GM15510 (cell line): ENCODE results near the gene NFASC.

Source experiments
- POLR2A ChIP-seq: IDR thresholded peaks from 3 replicates; pipeline ENCODE4 v1.6.1; 2011; ENCODE audit warnings: borderline replicate concordance; ENCODE audit not compliant: insufficient read length; ENCODE audit errors: extremely low read depth

NFASC gene

DNA sequence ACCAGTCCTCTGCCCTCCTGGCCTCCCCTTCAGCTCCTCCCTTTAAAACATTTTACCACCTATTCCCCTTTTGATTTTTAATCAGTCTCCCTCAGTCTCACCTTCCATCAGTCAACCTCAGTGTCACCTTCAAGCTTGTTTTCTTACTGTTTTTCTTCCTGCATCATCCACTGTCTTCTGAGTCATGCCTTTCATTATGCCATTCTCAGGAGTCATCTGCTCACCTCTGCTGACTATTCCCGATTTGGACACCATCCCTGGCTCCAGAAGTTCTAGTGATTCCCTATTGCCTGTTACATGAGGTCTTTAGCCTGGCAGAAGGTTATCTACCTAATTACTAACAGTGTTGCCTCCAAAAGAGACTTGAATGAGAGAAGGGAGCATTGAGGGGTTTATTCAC, 23.9 kb downstream of the NFASC start:
- no peak for TF ChIP-seq POLR2A

DNA sequence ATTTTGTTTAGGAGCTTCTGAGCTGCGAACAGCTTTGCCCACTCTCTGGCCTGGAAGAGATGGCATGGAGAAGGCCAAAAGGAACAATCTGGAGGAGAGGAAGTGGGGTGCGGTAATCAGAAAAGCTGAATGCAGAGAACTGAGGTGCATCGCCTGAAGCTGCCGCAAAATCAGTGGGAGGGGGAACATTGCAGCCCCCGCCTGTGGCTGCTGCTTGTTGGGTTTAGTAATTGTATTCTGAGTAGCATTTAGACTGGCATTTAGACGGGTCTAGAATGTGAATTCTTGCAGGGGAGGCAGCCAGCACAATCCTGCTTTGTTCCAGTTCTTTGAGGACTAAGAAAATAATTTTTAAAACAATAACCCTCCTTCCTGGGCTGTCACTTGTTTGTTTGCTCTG, 25.4 kb downstream of the NFASC start:
- no peak for TF ChIP-seq POLR2A

DNA sequence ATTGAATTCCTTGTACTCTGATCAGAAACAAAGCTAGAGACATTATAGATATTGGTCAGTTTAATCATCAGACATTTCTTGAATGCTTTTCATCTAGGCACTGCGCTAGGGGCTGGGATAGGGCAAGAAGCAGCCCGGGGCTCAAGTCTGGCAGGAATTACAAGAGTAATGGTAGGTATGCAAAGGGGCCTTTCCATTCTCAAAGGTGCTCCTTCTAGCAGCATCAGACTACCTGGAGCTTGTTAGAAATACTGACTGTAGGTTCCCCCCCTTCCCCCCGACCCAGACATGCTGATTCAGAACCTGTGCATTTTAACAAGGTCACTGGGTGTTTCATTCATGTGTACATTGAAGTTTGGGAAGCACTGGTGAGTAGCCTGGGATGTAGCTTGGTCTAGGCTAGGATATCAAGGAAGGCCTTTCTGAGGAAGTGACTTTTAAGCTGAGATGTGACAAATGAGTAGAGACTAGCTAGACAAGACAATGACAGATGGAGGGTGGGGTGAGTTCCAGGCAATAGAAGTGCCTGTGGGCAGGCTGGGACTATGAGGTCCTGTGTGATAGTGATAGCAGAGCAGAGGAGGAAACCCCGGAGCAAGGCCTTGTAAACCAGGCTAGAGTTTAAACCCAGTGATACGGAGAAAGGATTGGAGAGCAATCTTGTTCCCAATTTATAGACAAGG, 26.3 kb downstream of the NFASC start:
- no peak for TF ChIP-seq POLR2A

DNA sequence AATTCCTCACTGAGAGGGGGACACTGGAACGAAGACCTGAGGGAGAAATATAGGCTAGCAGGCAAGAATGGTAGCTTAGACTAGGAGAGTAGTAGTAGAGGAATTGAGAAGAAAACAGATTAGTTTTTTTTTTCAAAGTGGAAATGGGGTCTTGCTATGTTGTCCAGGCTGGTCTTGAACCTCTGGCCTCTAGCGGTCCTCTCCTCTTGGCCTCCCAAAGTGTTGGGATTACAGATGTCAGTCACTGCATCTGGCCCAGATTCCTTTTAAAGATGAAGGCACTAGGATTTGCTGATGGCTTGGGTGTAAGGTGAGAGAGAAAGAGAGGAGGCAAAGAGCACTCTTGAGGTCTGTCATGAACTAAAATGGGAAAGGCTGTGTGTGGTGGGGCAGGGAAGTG, 30.1 kb downstream of the NFASC start:
- no peak for TF ChIP-seq POLR2A

DNA sequence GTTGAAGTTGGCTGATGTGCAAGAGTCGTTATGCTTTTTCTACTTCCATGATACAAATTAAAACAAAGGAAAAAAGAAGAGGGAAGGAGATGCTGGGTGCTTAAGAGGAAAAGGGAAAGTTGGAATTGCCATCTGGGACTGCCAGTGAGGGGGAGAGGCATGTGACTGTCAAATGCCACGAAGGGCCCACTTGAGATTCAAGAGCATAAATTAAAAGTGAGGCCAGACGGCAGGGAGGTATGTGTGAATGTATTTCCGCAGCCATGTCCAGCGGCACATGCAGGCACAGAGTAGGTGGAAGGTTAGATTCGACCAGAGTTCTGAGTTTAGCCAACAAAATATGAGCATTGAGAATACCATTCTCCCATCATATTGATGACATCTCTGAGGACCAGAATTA, 32.0 kb downstream of the NFASC start:
- TF ChIP-seq POLR2A: no peak

DNA sequence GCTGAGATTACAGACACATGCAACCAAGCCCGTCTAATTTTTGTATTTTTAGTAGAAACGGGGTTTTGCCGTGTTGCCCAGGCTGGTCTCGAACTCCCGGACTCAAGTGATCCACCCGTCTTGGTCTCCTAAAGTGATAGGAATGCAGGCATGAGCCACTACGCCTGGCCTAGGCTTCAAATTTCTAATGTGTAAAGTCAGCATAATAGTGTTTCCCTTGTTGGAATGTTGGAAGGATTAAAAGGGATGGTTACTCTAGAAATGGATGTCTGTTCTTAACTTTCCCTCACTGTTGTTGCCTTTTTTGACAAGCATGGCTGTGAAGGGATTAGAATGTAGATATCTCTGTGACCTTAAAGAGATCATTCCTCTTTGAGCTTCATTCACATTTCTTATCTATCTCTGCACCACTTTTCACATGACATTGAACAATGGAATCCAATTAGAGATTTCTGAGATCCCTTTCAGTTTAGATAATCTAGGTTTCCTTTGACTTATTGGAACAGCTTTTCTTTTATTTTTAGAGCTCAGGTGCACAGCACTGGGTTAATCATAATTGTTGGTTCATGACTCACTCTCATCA, 33.7 kb downstream of the NFASC start:
- TF ChIP-seq POLR2A: no peak

DNA sequence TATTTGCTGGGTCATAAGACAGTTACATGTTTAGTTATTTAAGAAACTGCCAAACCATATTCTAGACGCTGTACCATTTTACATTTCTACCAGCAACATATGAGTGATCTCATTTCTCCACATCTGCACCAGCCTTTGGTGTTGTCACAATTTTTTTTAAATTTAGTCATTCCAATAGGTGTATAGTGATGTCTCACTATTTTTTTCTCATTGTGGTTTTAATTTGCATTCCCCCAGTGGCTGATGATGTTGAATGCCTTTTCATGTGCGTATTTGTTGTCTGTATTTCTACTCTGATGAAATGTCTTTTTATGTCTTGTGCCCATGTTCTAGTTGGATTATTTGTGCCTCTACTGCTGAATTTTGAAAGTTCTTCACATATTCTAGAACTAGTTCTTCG, 38.4 kb downstream of the NFASC start:
- TF ChIP-seq POLR2A: no peak

DNA sequence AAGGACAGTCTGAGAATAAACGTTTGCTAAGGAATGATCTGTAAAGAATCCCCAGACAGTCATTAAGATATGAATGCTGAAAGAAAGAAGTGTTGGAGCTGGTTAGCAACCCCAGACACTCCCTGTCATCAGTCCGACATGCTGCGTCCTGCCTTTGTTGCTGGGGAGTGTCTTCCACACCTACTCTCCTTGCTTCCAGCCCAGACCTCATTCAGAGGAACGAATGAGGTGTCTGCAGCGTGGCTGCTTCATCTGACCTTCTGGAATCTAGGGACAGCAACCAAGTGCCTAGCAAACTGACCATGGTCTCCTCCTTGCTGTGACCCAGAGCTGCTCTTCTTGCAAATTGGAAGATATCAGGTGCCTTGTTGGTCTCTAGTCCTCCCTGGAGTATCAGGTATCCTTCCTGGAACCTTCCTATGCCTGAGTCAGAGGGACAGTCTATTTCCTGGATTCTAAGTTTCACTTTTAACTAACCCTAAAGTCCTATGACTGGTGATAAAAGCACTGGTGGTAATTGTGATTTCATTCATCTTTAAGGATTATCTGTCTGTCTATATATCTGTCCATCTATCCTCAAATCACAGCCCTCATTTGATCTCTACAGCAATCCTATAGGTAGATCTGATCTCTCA, 45.3 kb downstream of the NFASC start:
- TF ChIP-seq POLR2A: no peak

DNA sequence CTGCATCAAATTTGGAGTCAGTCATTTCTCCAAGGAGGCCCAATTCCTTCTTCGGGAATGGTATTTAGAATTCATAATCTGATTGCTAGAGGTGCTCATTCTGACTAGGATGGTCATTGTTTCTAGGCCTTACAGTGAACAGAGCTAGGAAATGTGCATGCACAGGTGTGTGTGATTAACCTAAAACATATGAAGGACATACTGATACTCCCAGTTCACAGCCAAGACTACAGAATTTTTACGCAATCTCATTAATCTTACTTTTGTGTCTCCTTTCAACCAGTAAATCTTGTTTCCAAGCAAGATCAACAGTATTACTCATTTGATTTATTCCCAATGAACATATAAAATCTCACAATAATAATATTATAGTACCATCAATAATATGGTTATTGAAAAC, 47.1 kb downstream of the NFASC start:
- TF ChIP-seq POLR2A: no peak

DNA sequence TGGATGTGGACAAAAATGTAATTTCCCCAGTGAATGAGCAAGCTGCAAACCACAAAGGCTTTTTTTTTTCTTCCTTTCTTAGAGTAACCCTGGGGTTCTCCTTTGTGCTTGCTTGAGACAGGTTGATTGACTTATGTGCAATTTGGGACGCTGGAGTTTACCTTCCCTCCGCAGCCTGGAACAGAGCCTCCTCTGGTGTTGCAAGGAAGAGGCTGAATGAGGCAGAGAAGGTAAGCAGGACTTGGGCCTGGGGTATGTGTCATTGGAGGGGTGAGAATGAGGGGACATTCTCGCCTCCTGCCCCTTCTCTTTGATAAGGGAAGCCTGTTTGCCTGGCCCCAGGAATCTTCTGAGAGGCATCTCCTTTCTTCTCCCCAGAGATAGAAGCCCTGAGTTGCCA, 49.8 kb downstream of the NFASC start:
- no peak for TF ChIP-seq POLR2A

DNA sequence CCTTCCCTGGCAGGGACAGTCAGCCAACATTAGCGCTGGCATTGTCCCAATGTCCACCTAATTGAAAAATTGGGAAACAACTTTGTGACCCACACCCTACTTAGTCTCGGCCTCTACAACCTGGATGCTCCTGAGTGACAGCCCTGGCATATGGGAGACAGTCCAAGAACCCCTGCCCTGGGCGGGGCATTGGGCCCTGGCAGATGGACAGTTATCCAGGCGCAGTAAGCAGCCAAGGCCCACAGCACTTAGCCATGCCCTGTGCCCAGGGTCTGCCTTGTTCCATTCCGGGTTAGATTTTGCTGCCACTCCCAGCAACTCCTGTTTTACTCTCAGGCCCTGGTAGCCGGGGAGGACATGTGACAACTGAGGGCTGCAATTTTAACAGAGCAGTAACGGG, 50.3 kb downstream of the NFASC start:
- no peak for TF ChIP-seq POLR2A

DNA sequence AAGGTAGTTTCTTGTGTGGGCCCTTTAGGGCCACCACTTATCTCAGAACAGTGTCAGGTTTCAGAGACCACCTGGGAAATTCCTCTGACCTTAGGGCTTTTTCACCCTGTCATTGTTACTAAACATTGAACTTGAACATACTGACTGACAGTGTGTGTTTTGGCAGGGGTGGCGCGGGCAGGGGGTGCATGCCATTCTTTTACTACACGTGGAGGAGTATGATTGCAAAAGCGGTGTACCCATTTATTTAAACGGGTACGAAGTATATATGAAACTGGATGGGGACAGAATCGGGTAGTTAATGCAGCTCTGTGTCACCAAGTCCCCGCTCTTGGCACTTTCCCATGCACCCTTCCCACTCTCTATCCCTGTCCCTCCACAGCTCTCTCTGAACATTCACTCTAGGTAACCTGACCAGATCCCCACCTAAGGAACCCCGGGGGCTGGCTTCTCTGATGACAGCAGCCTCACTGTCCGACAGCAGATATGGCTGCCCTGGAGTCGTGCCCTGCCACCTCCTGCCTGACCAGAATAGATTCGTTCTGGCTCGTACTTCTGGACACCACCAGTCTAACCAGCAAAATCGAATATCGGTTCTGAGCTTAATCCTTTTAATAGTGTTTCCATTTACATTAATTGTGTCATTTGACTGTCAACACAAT, 51.3 kb downstream of the NFASC start:
- TF ChIP-seq POLR2A: no peak

DNA sequence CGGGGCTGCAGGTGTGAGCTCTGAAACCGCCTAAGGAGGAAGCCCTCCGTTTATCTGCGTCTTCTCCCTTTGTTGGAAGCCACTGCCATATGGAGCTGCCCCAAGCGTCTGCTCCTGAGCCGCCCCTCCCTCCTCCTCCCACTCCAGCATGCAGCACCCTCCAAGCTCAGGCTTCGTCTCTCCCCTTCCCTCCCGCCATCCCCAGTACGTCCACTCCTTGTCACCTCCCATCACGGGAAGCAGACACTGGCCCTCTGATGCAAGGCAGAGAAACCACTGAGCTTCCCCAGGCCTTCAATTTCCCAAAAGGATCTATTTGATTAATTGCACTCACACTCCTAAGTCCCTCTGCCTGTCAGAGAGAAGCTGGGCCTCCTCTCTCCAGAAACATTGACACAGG, 52.5 kb downstream of the NFASC start:
- no peak for TF ChIP-seq POLR2A

DNA sequence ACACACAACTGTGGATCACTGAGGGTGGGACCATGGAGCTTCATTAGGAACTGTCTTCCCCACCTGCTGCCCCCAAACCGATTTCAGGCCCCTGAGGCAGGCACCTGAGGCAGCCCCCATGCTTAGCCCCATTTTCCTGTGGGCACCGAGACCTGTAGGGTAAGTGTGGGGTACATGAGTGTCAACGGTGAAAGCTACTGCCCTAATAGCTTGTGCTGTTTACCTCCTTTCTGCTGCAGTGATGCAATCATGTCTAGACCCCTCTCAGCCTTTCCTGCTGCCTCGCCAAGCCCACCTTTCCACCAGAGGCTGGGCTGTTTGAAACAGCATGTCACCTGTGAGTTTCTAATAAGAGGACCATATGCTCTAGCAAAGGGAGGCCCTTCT, 53.0 kb downstream of the NFASC start:
- no peak for TF ChIP-seq POLR2A

DNA sequence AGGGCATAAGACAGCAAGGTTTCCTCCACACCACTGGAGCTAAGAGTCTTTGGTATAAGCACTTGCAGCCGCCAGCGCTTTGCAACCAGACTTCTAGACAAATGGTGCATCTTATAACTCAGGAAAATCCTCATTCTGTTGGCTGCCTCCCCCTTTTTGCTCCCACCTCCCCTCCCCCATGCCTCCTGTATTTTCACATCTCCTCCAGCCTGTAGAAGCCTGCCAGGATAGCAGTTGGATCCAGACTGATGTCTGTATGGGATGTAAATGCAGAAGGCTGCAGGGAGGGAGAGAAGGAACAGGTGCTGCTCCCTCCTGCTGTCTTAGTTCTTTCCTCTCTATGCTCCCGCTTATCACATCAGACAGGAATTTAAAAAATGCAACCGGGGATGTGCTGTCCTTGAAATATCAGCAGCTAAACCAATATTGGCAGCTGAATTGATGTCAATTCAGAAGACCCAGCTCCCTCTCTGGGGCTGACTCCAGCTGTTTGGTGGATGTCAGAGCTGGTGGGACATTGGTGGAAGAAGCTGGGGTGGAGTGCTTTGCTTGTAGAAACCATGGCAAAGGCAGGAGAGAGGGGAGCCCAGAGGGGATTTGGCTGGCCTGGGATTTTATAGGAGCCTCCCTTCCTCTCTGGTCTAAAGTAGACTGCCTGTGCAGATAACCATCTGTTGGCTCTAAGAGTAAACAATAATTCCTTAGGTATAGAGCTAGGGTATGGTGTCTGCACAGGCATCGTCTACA, 53.5 kb downstream of the NFASC start:
- TF ChIP-seq POLR2A: no peak
